Peyer's patch (tissue), 4 donors: Measurements from ENCODE around the gene C1orf105.

Experiments used
- CTCF ChIP-seq, 6 experiments: fragments of 450-650 bp in 4 of 6; fragments of 200-600 bp in 2 of 6; sonication (generic) in 1 of 6; IDR thresholded peaks; one replicate each; pipeline ENCODE4 v1.5.1; 2017 to 2019; ENCODE audit warnings: antibody characterized with exemption in 6 of 6, mild to moderate bottlenecking in 3 of 6, moderate library complexity in 1 of 6
- POLR2A ChIP-seq, 2 donors: fragments of 450-650 bp; IDR thresholded peaks; one replicate each; pipeline ENCODE4 v1.5.1; 2017; ENCODE audit warnings: antibody characterized with exemption in 2 of 2, mild to moderate bottlenecking in 2 of 2, moderate library complexity in 2 of 2

GRCh38 chr1:172381946-172382345 is 38.5 kb upstream of the C1orf105 start:
- TF ChIP-seq CTCF (IDR thresholded peaks at IDR 0.05) (no peak), POLR2A (IDR thresholded peaks at IDR 0.05) (no peak)
